ENCODE measurements around the gene POP5. TPM values are rescaled to one million over a fixed set of nuclear protein-coding genes. Genes with fewer than 3 reads are reported as not detected.
A peak's percentile ranks its signal among the peaks of the same experiment; 100 is the strongest.

POP5 gene
- total RNA-seq, 1 experiment from 2014 or later: 41.0 TPM

GRCh38 chr12:120571299-120571698, 9.9 kb downstream of the POP5 start:
- no peak for DNase-seq (ENCODE audit: low spot score)
- Histone ChIP-seq H3K36me3 (ENCODE audit: insufficient read depth, low read length, poor library complexity, severe bottlenecking) (peaks cover 94% of the 10 kb centered on the region), H3K27ac (ENCODE audit: low read depth, low read length, poor library complexity, severe bottlenecking) (no peak overlapping the region), H3K27me3 (replicated peaks; ENCODE audit: insufficient read depth, low read depth, low read length, poor library complexity) (no peaks in the 10 kb centered on the region), H3K9me3 (ENCODE audit: low read depth, low read length, poor library complexity, severe bottlenecking) (no peaks in the 10 kb centered on the region), H3K4me3 (ENCODE audit: low read depth, low read length, poor library complexity, severe bottlenecking) (no peak overlapping the region), H3K4me1 (ENCODE audit: insufficient read depth, low read length, poor library complexity, severe bottlenecking) (no peaks in the 10 kb centered on the region)
- POLR2A ChIA-PET (ENCODE audit: low non-redundant PET): interaction anchor here (0.7 kb wide), 1 partner anchor 828 kb away, joined by 3 read pairs; no protein-coding TSS in a partner anchor
- CTCF ChIA-PET: no interaction called here
- intact Hi-C loops (cut with micrococcal nuclease; ENCODE audit: unreplicated experiment): no loop called here
- TF ChIP-seq EZH2 (IDR thresholded peaks at IDR 0.05; ENCODE audit: borderline replicate concordance, low read depth, low read length, poor library complexity, severe bottlenecking): no peak
- TF ChIP-seq, protein P1, sequence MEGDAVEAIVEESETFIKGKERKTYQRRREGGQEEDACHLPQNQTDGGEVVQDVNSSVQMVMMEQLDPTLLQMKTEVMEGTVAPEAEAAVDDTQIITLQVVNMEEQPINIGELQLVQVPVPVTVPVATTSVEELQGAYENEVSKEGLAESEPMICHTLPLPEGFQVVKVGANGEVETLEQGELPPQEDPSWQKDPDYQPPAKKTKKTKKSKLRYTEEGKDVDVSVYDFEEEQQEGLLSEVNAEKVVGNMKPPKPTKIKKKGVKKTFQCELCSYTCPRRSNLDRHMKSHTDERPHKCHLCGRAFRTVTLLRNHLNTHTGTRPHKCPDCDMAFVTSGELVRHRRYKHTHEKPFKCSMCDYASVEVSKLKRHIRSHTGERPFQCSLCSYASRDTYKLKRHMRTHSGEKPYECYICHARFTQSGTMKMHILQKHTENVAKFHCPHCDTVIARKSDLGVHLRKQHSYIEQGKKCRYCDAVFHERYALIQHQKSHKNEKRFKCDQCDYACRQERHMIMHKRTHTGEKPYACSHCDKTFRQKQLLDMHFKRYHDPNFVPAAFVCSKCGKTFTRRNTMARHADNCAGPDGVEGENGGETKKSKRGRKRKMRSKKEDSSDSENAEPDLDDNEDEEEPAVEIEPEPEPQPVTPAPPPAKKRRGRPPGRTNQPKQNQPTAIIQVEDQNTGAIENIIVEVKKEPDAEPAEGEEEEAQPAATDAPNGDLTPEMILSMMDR (conservative IDR thresholded peaks at IDR 0.05; ENCODE audit: low read depth, low read length): no peak
- no TSS peak for BruUV-seq (replicated peaks)

DNA sequence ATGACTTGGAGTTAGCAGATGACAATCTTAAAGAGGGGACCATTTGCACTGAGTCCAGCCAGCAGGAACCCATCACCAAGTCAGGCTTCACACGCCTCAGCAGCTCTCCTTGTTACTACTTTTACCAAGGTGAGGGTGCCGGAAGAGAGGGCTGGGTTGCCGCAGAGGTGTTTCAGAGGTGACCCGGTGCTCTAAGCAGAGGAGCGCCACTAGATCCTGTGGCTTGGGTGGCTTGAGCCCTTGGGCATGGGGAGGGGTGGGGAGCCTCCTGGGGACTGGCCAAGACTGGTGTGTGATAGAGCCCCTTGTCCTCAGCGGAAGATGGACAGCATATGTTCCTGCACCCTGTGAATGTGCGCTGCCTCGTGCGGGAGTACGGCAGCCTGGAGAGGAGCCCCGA, 17.7 kb downstream of the POP5 start:
- ChIA-PET CTCF (no interaction called here), POLR2A (ENCODE audit: low non-redundant PET) (no interaction called here)
- peaks cover 90% of the 10 kb centered on the region for H3K36me3 ChIP-seq (ENCODE audit: insufficient read depth, low read length, poor library complexity, severe bottlenecking)
- TF ChIP-seq, protein P1 (conservative IDR thresholded peaks at IDR 0.05; ENCODE audit: low read depth, low read length): no peak
- no peak for TF ChIP-seq EZH2 (IDR thresholded peaks at IDR 0.05; ENCODE audit: borderline replicate concordance, low read depth, low read length, poor library complexity, severe bottlenecking)
- intact Hi-C loops (cut with micrococcal nuclease; ENCODE audit: unreplicated experiment): no loop called here
- DNase-seq (ENCODE audit: low spot score): no peak
- BruUV-seq (replicated peaks): no TSS peak
- no peak overlapping the region for H3K27ac ChIP-seq (ENCODE audit: low read depth, low read length, poor library complexity, severe bottlenecking)
- H3K4me1 ChIP-seq (ENCODE audit: insufficient read depth, low read length, poor library complexity, severe bottlenecking): no peaks in the 10 kb centered on the region
- no peak overlapping the region for H3K4me3 ChIP-seq (ENCODE audit: low read depth, low read length, poor library complexity, severe bottlenecking)
- no peaks in the 10 kb centered on the region for H3K9me3 ChIP-seq (ENCODE audit: low read depth, low read length, poor library complexity, severe bottlenecking)
- H3K27me3 ChIP-seq (replicated peaks; ENCODE audit: insufficient read depth, low read depth, low read length, poor library complexity): no peaks in the 10 kb centered on the region

DNA sequence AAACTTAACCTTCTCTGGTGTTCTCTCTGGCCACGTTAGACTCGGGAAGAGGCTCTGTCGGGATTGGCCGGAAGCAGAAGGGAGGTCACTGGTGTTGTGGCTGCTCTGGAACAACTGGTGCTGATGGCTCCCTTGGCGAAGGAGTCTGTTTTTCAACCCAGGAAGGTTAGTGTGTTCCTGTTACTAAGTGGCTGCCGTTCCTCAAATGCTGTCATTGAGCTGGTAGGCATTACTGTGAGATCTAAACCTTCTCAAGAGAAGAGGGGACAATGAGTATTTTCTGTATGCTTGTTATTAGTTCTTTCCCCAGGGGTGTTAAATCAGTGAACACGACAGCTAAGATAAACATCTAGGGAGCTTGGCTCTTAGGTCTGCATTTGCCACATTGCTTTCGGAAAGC, 18.3 kb downstream of the POP5 start:
- Histone ChIP-seq H3K27ac (ENCODE audit: low read depth, low read length, poor library complexity, severe bottlenecking) (no peak overlapping the region), H3K27me3 (replicated peaks; ENCODE audit: insufficient read depth, low read depth, low read length, poor library complexity) (no peaks in the 10 kb centered on the region), H3K9me3 (ENCODE audit: low read depth, low read length, poor library complexity, severe bottlenecking) (no peaks in the 10 kb centered on the region), H3K36me3 (ENCODE audit: insufficient read depth, low read length, poor library complexity, severe bottlenecking) (peaks cover 89% of the 10 kb centered on the region), H3K4me3 (ENCODE audit: low read depth, low read length, poor library complexity, severe bottlenecking) (no peak overlapping the region), H3K4me1 (ENCODE audit: insufficient read depth, low read length, poor library complexity, severe bottlenecking) (no peaks in the 10 kb centered on the region)
- ChIA-PET POLR2A (ENCODE audit: low non-redundant PET) (no interaction called here), CTCF (no interaction called here)
- TF ChIP-seq, protein P1 (conservative IDR thresholded peaks at IDR 0.05; ENCODE audit: low read depth, low read length): no peak
- TF ChIP-seq EZH2 (IDR thresholded peaks at IDR 0.05; ENCODE audit: borderline replicate concordance, low read depth, low read length, poor library complexity, severe bottlenecking): no peak
- DNase-seq (ENCODE audit: low spot score): no peak
- intact Hi-C loops (cut with micrococcal nuclease; ENCODE audit: unreplicated experiment): no loop called here
- TSS peak; percentile 37 for BruUV-seq (replicated peaks)
